SU-DHL-6 (cell line): Measurements from ENCODE around the gene RPS6KC1.

Experiments used
- CTCF ChIP-seq: fragments of 200-600 bp; sonication (generic); IDR thresholded peaks from one replicate; pipeline ENCODE4 v1.5.1; 2017; ENCODE audit warnings: antibody characterized with exemption, mild to moderate bottlenecking, low read length, moderate library complexity; ENCODE audit not compliant: insufficient read depth, poor library complexity, severe bottlenecking
- EZH2phosphoT487 ChIP-seq: fragments of 200-600 bp; sonication (generic), shearing (Covaris generic); conservative IDR thresholded peaks from 2 replicates; pipeline ENCODE4 v1.6.1; 2018; ENCODE audit warnings: mild to moderate bottlenecking, antibody characterized with exemption, low read length, moderate library complexity, mixed read lengths

GRCh38 chr1:213295860-213296259, 244.8 kb downstream of the RPS6KC1 start:
- no peak for TF ChIP-seq CTCF
- no peak for TF ChIP-seq EZH2phosphoT487
